Loucy (cell line): ENCODE measurements around the gene AGBL1.

ENCODE experiments used
- H2AFZ ChIP-seq: fragments of 200-600 bp; sonication (generic); 2 replicates; pipeline ENCODE4 v1.6.0; 2016; ENCODE audit warnings: antibody characterized with exemption, mild to moderate bottlenecking, low read length, moderate library complexity
- H3F3A ChIP-seq: fragments of 200-600 bp; 2 replicates; pipeline ENCODE4 v1.6.0; 2016; ENCODE audit warnings: antibody characterized with exemption, low read depth, mild to moderate bottlenecking
- H3K27me3 ChIP-seq: fragments of 200-600 bp; sonication (generic); 2 replicates; pipeline ENCODE4 v1.6.1; 2014; ENCODE audit warnings: low read length, mild to moderate bottlenecking; ENCODE audit not compliant: insufficient read depth, poor library complexity, severe bottlenecking
- H3K36me3 ChIP-seq: fragments of 200-600 bp; sonication (generic); 2 replicates; pipeline ENCODE4 v1.6.1; 2016; ENCODE audit warnings: low read length; ENCODE audit not compliant: insufficient read depth
- H3K4me1 ChIP-seq: fragments of 200-600 bp; sonication (generic); 2 replicates; pipeline ENCODE4 v1.5.1; 2014; ENCODE audit warnings: low read length, mild to moderate bottlenecking; ENCODE audit not compliant: insufficient read depth, poor library complexity, severe bottlenecking
- H3K4me2 ChIP-seq: fragments of 200-600 bp; sonication (generic); 2 replicates; pipeline ENCODE4 v1.6.0; 2014; ENCODE audit warnings: antibody characterized with exemption, low read length, low read depth, mild to moderate bottlenecking; ENCODE audit not compliant: poor library complexity, severe bottlenecking
- H3K4me3 ChIP-seq: fragments of 200-600 bp; sonication (generic); 2 replicates; pipeline ENCODE4 v1.5.1; 2014; ENCODE audit warnings: low read length, mild to moderate bottlenecking, mixed read lengths; ENCODE audit not compliant: poor library complexity, severe bottlenecking
- H3K79me2 ChIP-seq: fragments of 200-600 bp; sonication (generic); 2 replicates; pipeline ENCODE4 v1.6.1; 2014; ENCODE audit warnings: low read length; ENCODE audit not compliant: insufficient read depth
- H3K9ac ChIP-seq: fragments of 200-600 bp; sonication (generic); 2 replicates; pipeline ENCODE4 v1.6.0; 2014; ENCODE audit warnings: mild to moderate bottlenecking, low read depth, low read length, moderate library complexity; ENCODE audit not compliant: poor library complexity, severe bottlenecking
- H3K9me2 ChIP-seq: fragments of 200-600 bp; sonication (generic); replicated peaks from 2 replicates; pipeline ENCODE4 v1.6.1; 2016; ENCODE audit warnings: low read depth, low read length, mixed read lengths
- H3K9me3 ChIP-seq: fragments of 200-600 bp; sonication (generic); 2 replicates; pipeline ENCODE4 v1.6.1; 2014; ENCODE audit warnings: mild to moderate bottlenecking, antibody characterized with exemption, low read length, low read depth; ENCODE audit not compliant: insufficient read depth
- H4K20me1 ChIP-seq: fragments of 200-600 bp; sonication (generic); 2 replicates; pipeline ENCODE4 v1.6.0; 2014; ENCODE audit warnings: antibody characterized with exemption, low read length, mild to moderate bottlenecking; ENCODE audit not compliant: insufficient read depth, poor library complexity, severe bottlenecking
- CTCF ChIP-seq: fragments of 200-600 bp; sonication (generic); conservative IDR thresholded peaks from 2 replicates; pipeline ENCODE4 v1.5.1; 2014; ENCODE audit warnings: mild to moderate bottlenecking, antibody characterized with exemption, low read length
- EZH2phosphoT487 ChIP-seq: fragments of 200-600 bp; IDR thresholded peaks from 2 replicates; pipeline ENCODE4 v1.6.1; 2018; ENCODE audit warnings: antibody characterized with exemption, mild to moderate bottlenecking, moderate library complexity, borderline replicate concordance

The AGBL1 gene

DNA sequence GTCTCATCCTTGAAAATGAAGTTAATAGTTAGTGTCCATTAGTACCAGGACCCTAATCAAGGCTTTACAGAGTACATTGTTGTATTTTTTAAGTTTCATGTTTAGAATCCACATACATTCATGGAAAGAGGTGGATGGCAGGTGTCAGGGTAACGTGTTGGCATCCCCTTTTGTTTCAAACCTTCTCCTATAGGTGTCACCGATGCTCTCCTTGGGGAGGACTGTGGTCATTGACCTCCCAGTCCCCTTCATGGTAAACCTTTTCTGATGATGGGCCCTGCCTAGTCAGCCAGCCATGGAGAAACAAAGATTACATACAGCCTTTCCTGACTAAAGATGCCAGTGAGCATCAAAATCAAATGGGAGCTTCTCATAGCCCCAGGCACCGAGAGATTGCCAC, 574.8 kb downstream of the AGBL1 start:
- H3K4me3 ChIP-seq = no peak overlapping the region
- H3K79me2 ChIP-seq = no peaks in the 10 kb centered on the region
- H3K4me2 ChIP-seq = no peak overlapping the region
- peaks cover 4% of the 10 kb centered on the region for H3K4me1 ChIP-seq
- no peaks in the 10 kb centered on the region for H3K27me3 ChIP-seq
- no peak overlapping the region for H3K9ac ChIP-seq
- H3F3A ChIP-seq = no peaks in the 10 kb centered on the region
- no peaks in the 10 kb centered on the region for H4K20me1 ChIP-seq
- TF ChIP-seq EZH2phosphoT487 (no peak), CTCF (no peak)
- no peaks in the 10 kb centered on the region for H3K36me3 ChIP-seq
- H2AFZ ChIP-seq = no peak overlapping the region
- no peaks in the 10 kb centered on the region for H3K9me2 ChIP-seq
- no peaks in the 10 kb centered on the region for H3K9me3 ChIP-seq

- H3K36me3 ChIP-seq = no peaks in the 10 kb centered on the region
- H3K9me3 ChIP-seq = no peaks in the 10 kb centered on the region
- peaks cover 4% of the 10 kb centered on the region for H3K4me1 ChIP-seq
- H3K79me2 ChIP-seq = no peaks in the 10 kb centered on the region
- TF ChIP-seq EZH2phosphoT487 (no peak), CTCF (no peak)
- no peak overlapping the region for H3K4me3 ChIP-seq
- H3K27me3 ChIP-seq = no peaks in the 10 kb centered on the region
- H3F3A ChIP-seq = no peaks in the 10 kb centered on the region
- no peaks in the 10 kb centered on the region for H3K9me2 ChIP-seq
- no peak overlapping the region for H3K4me2 ChIP-seq
- H3K9ac ChIP-seq = no peak overlapping the region
- H4K20me1 ChIP-seq = no peaks in the 10 kb centered on the region
- no peak overlapping the region for H2AFZ ChIP-seq
Measured at GRCh38 chr15:86657305-86657704, 577.6 kb downstream of the AGBL1 start.

GRCh38 chr15:86659724-86660411, 580.2 kb downstream of the AGBL1 start:
- Histone ChIP-seq H3K4me3 (no peak overlapping the region), H3K4me1 (no peaks in the 10 kb centered on the region), H3K36me3 (no peaks in the 10 kb centered on the region), H4K20me1 (no peaks in the 10 kb centered on the region), H2AFZ (no peak overlapping the region), H3F3A (no peaks in the 10 kb centered on the region), H3K27me3 (no peaks in the 10 kb centered on the region), H3K9ac (no peak overlapping the region), H3K9me2 (no peaks in the 10 kb centered on the region), H3K4me2 (no peak overlapping the region), H3K79me2 (no peaks in the 10 kb centered on the region), H3K9me3 (no peaks in the 10 kb centered on the region)
- TF ChIP-seq EZH2phosphoT487 (no peak), CTCF (no peak)
